GOT3 (cell line): ENCODE data around the gene CBX8.

ENCODE experiments used
- DNase-seq: peaks from one replicate; lab custom pipeline; 2025; ENCODE audit warnings: mixed read lengths; lab: John Stamatoyannopoulos, UW

Gene CBX8

GRCh38 chr17:79804856-79805696 is 8.2 kb upstream of the CBX8 start:
- no peak for DNase-seq

GRCh38 chr17:79803997-79804855 is 7.3 kb upstream of the CBX8 start:
- no peak for DNase-seq

- DNase-seq, result no peak
Observed at GRCh38 chr17:79803421-79803996, 6.6 kb upstream of the CBX8 start.

GRCh38 chr17:79802736-79803420 is 6.0 kb upstream of the CBX8 start:
- no peak for DNase-seq

GRCh38 chr17:79802039-79802735 is 5.3 kb upstream of the CBX8 start:
- no peak for DNase-seq

GRCh38 chr17:79801156-79802038 is 4.5 kb upstream of the CBX8 start:
- DNase-seq, result no peak

GRCh38 chr17:79800325-79801155 is 3.7 kb upstream of the CBX8 start:
- DNase-seq, result no peak

GRCh38 chr17:79799538-79800324 is 2.9 kb upstream of the CBX8 start:
- DNase-seq, result no peak

GRCh38 chr17:79799174-79799537 is 2.3 kb upstream of the CBX8 start:
- DNase-seq, result no peak

GRCh38 chr17:79798299-79799173 is 1.7 kb upstream of the CBX8 start:
- no peak for DNase-seq

GRCh38 chr17:79797492-79798298 is 818 bp upstream of the CBX8 start:
- no peak for DNase-seq

- DNase-seq, result no peak
Observed at GRCh38 chr17:79796444-79796762, 474 bp downstream of the CBX8 start.

- no peak for DNase-seq
Observed at GRCh38 chr17:79795795-79796443, 958 bp downstream of the CBX8 start.

GRCh38 chr17:79794659-79795511 is 2.0 kb downstream of the CBX8 start:
- DNase-seq, result no peak

GRCh38 chr17:79793924-79794304 is 3.0 kb downstream of the CBX8 start:
- no peak for DNase-seq
